NCI-H2029 (cell line): ENCODE measurements around the gene SOX15.

Source experiments
- DNase-seq: peaks from one replicate; lab custom pipeline; 2025; lab: John Stamatoyannopoulos, UW

Gene SOX15

DNA sequence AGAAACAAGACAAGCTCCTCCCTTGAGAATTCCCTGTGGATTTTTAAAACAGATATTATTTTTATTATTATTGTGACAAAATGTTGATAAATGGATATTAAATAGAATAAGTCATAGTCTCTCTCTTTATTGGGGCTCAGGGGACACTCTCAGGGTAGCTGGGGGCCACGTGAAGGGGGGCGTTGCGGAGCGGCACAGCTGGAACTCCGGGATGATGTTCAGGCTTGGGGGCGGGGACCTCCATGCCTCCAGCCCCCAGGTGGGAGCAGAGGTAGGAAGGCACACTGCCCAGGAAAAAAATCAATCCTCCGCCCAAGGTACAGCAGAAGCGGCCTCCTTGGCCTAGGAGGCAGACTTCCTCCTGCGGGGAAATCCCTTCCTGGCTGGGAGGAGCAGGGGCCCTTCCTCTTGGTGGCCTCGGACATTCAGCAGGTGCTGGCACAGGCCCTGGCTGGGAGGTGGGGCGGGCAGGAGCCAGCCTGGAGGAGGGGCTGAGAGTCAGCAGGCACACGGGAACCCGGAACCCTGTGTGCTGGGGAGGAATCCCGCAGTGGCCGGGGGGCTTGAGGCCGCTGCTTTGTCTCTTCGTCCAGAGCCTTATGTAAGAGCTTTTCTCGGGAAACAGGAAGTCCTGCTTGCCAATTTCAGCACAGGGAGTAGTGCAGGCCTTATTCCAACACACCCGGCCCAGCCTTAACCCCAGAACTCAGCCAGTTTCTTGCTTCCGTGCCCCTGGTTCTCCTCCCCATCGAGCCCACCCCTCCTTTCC, 31.9 kb downstream of the SOX15 start:
- peak; percentile 64 for DNase-seq

- DNase-seq: no peak
Observed at GRCh38 chr17:7557147-7557764, 32.6 kb downstream of the SOX15 start.

DNA sequence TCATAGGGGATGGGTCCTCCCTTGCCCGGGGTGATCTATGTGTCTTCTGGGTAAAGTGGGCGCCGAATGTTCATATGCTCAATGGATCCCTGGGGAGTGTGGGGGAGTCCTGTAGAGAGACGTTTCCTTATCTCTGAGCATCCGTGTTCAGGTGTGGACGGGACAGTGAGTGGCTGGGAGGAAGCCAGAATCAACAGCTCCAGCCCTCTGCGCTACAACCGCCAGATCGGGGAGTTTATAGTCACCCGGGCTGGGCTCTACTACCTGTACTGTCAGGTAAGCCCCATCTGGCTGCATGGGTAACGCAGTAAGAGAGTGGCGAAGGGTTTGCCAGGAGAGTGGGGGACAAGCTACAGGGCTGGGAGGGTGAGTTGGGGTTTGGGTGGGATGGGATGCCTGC, 33.3 kb downstream of the SOX15 start:
- DNase-seq: no peak

- no peak for DNase-seq
Observed at GRCh38 chr17:7555320-7555948, 34.5 kb downstream of the SOX15 start.

GRCh38 chr17:7553356-7553755, 36.5 kb downstream of the SOX15 start:
- no peak for DNase-seq

DNA sequence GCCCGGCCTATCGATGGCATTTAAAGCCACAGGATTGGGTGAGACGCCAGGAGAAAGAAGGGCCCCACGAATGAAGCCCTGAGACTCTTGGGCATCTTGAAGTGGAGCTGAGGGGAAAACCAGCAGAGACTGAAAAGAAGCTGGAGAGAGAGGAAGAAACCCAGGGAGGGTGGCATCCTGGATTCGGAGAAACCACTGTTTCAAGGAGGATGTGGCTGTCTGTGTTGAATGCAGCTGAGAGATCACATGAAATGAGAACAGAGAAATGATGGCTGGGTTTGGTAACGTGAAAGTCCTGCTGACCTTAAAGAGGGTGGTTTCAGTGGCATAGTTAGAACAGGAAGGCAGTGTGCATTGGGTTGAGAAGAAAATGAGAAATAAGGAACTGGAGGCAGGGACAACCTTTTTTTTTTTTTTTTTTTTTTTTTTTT, 37.3 kb downstream of the SOX15 start:
- no peak for DNase-seq

- no peak for DNase-seq
Observed at GRCh38 chr17:7551396-7551795, 38.5 kb downstream of the SOX15 start.

DNA sequence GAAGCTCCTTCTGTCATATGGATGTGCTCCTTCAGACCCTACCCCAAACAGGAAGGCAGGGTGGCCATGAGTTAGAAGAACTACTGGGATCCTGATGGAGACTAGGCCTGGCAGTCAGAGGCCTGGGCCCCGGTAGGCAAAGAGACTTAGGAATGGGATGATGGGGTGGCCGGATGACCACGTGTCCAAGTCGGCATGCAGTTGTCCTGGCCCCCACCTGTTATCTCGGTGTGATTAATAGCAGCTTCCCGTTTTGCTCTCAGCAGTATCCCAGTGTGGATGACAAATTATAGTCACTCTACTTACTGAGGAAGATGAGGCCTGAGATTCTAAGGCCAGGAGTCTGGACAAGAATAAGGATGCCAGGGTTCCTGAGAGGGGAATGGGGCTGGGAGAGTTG, 39.5 kb downstream of the SOX15 start:
- no peak for DNase-seq

GRCh38 chr17:7549401-7550055, 40.4 kb downstream of the SOX15 start:
- no peak for DNase-seq

DNA sequence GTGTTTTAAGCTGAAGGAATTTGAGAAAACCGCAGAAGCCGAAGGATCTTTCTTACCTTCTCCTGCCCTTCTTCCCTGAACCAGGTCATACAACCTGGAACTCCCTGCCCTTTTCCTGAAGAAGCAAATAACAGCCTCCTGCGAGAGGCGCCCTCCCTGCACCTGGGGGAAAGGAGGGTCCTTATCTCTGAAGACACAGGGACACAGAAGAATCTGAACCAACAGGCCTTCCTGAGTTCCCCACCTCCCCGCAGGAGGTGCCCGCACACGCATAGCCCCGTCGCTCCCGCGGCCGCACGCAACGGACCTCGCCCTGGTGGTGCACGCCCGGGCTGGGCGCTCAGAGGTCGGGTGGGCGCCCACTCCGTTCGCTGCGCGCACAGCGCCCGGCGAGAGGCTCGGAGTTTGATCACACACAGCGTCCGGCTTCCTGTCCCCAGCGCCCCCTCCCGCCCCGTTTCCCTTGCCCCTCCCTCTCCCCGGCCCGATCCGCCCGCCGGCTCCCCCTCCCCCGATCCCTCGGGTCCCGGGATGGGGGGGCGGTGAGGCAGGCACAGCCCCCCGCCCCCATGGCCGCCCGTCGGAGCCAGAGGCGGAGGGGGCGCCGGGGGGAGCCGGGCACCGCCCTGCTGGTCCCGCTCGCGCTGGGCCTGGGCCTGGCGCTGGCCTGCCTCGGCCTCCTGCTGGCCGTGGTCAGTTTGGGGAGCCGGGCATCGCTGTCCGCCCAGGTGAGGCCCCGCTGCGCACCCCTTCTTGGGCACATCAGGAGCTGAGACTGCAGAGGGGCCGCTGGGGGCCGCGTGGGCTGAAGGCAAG, 41.1 kb downstream of the SOX15 start, which contains the start of gene TNFSF12:
Gene TNFSF12, plus strand, starts transcription at position 474 of the 816 bp plus-strand sequence. Its CDS starts 96 bp downstream, at position 570.
- DNase-seq: no peak

DNA sequence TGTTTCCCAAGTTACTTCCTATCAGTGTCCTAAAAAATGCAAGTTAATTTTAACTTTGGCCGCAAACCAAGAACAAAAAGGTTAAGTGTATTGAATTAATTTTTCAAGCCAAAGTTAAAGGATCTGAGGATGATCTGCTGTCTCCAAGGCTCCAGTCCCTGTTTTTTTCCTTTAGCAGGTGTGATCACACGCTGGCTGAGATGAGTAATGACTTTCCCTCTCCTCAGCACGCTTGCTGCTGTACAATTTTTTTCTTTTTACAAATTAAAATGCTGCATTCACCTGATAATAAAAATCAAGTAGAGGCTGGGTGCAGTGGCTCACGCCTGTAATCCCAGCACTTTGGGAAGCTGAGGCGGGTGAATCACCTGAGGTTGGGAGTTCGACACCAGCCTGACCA, 45.0 kb downstream of the SOX15 start:
- DNase-seq: no peak

- no peak for DNase-seq
Observed at GRCh38 chr17:7541074-7541621, 48.7 kb downstream of the SOX15 start.

DNA sequence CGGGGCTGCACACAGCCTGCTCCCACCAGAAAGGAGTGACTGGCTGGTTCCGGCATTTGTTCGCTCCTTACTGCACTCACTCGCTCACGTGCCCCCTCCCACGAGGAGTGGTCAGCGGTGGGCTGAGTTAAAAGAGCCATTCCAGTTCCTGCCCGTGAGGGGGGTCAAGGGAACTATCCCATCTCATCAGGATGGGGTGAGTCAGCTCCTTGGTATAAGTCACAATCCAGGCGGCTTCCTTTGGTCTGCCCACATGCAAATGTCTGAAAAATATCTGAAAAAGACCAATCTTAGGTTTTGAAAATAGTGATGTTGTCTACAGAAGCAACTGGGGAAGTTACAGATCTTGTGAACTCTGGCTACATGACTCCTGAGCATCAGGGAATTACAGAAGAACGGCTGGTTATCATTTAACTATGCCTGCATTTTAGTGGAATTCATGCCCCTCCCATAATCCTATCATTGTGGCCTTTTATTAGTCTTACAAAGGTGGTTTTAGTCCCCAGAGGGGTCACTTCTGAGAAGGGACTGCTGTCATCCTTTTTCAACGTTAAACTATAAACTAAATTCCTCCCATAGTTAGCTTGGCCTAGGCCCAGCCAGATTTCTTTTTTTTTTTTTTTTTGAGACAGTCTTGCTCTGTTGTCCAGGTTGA, 50.9 kb downstream of the SOX15 start:
- DNase-seq: no peak
